Activated B cell treated with CpG ODN at 0.5 μM for 24 hours (primary cell): ENCODE measurements around the gene B4GAT1. TPM values are rescaled to one million over a fixed set of nuclear protein-coding genes. Genes with fewer than 3 reads are reported as not detected.

ENCODE experiments used
- ATAC-seq: fragments of 200-7000 bp; cut with Tn5 transposase; one replicate; pipeline ENCODE4 v1.10.0; 2021; ENCODE audit warnings: low read depth, mild to moderate bottlenecking, moderate library complexity
- CTCF ChIA-PET: fragments of 350-600 bp; sonication (Branson Sonifier 250); formaldehyde crosslinking; loops from one replicate; lab custom pipeline; 2021; ENCODE audit warnings: antibody characterized with exemption; lab: Charles Lee
- POLR2A ChIA-PET: fragments of 350-600 bp; sonication (Branson Sonifier 250); formaldehyde crosslinking; loops from one replicate; lab custom pipeline; 2021; ENCODE audit warnings: antibody characterized with exemption; lab: Charles Lee
- DNase-seq: peaks from one replicate; pipeline ENCODE4 v3.0.0; 2022
- H3K27ac Mint-ChIP-seq: one replicate; pipeline ENCODE4 v1.8.0; 2020; ENCODE audit warnings: mixed read lengths
- H3K27me3 Mint-ChIP-seq: one replicate; pipeline ENCODE4 v1.8.0; 2021; ENCODE audit warnings: mixed read lengths
- H3K36me3 Mint-ChIP-seq: one replicate; pipeline ENCODE4 v1.8.0; 2021; ENCODE audit warnings: low read depth, mixed read lengths
- H3K4me1 Mint-ChIP-seq: one replicate; pipeline ENCODE4 v1.8.0; 2021; ENCODE audit warnings: mixed read lengths
- H3K4me3 Mint-ChIP-seq: one replicate; pipeline ENCODE4 v1.8.0; 2020; ENCODE audit warnings: mild to moderate bottlenecking, mixed read lengths
- H3K9me3 Mint-ChIP-seq: one replicate; pipeline ENCODE4 v1.8.0; 2020; ENCODE audit warnings: mixed read lengths
- CTCF ChIP-seq: fragments of 200-600 bp; IDR thresholded peaks from one replicate; pipeline ENCODE4 v1.8.0; 2022; ENCODE audit warnings: antibody characterized with exemption, mild to moderate bottlenecking
- intact Hi-C: fragments of 100-400 bp; cut with micrococcal nuclease; formaldehyde crosslinking; loops from one replicate; pipeline ENCODE4 v1.15.1; 2024
- total RNA-seq: library from RNA; stranded (reverse); gene quantifications from 2 replicates; pipeline ENCODE4 v1.2.3, GENCODE V29; 2022

B4GAT1 gene
- total RNA-seq, 1 donor from 2014 or later: 1.9 TPM

GRCh38 chr11:66371627-66372415 lies 24.4 kb upstream of the B4GAT1 start, which contains the start of gene SLC29A2:
Gene SLC29A2 (minus strand): TSS chr11:66371760. CDS start chr11:66371591, 169 bp downstream.
- intact Hi-C loops: loop anchor here (1.0 to 5.0 kb wide), 6 partner anchors 14 to 585 kb away; partner anchors contain the start of genes PC and PELI3
- no peak for TF ChIP-seq CTCF
- H3K4me1 Mint-ChIP-seq: peaks cover 15% of the 10 kb centered on the region
- peak within 1 kb of the TSS; percentile 90 for H3K4me3 Mint-ChIP-seq
- peak; percentile 78 for DNase-seq
- H3K27me3 Mint-ChIP-seq: no peaks in the 10 kb centered on the region
- no peaks in the 10 kb centered on the region for H3K9me3 Mint-ChIP-seq
- peak; percentile 87 for ATAC-seq
- ChIA-PET POLR2A (interaction anchor here (0.6 to 3.2 kb wide), 20 partner anchors 8 to 980 kb away, joined by 3 to 34 read pairs (median 4); partner anchors contain the start of genes ACTN3, B4GAT1, BRMS1 and CD248), CTCF (interaction anchor here (0.8 to 4.2 kb wide), 5 partner anchors 12 to 67 kb away, joined by 3 to 31 read pairs (median 4); partner anchors contain the start of gene MRPL11)
- H3K36me3 Mint-ChIP-seq: peaks cover 5% of the 10 kb centered on the region
- peak within 1 kb of the TSS; percentile 94 for H3K27ac Mint-ChIP-seq

- peak overlapping the region; percentile 53 for H3K4me3 Mint-ChIP-seq
- ATAC-seq (no peak), DNase-seq (no peak)
- intact Hi-C loops: no loop called here
- H3K4me1 Mint-ChIP-seq: peaks cover 15% of the 10 kb centered on the region
- TF ChIP-seq CTCF: no peak
- POLR2A ChIA-PET: interaction anchor here (3.2 kb wide), 1 partner anchor 57 kb away, joined by 24 read pairs; no protein-coding TSS in a partner anchor
- H3K36me3 Mint-ChIP-seq: peaks cover 5% of the 10 kb centered on the region
- CTCF ChIA-PET: interaction anchor here (0.9 to 1.0 kb wide), 2 partner anchors 17 to 20 kb away, joined by 3 read pairs; no protein-coding TSS in a partner anchor
- peak overlapping the region; percentile 57 for H3K27ac Mint-ChIP-seq
- no peaks in the 10 kb centered on the region for H3K27me3 Mint-ChIP-seq
- H3K9me3 Mint-ChIP-seq: no peaks in the 10 kb centered on the region
These were observed 21.9 kb upstream of the B4GAT1 start for GRCh38 chr11:66369073-66369894.

- TF ChIP-seq CTCF: no peak
- DNase-seq: no peak
- intact Hi-C loops: no loop called here
- Mint-ChIP-seq H3K27ac (no peak overlapping the region), H3K9me3 (no peaks in the 10 kb centered on the region), H3K4me3 (no peak overlapping the region), H3K36me3 (peaks cover 5% of the 10 kb centered on the region), H3K4me1 (peaks cover 15% of the 10 kb centered on the region), H3K27me3 (no peaks in the 10 kb centered on the region)
- no peak for ATAC-seq
- CTCF ChIA-PET: interaction anchor here (1.0 kb wide), 1 partner anchor 21 kb away, joined by 3 read pairs; no protein-coding TSS in a partner anchor
- POLR2A ChIA-PET: no interaction called here
These were observed 21.1 kb upstream of the B4GAT1 start for GRCh38 chr11:66368484-66368883.

DNA sequence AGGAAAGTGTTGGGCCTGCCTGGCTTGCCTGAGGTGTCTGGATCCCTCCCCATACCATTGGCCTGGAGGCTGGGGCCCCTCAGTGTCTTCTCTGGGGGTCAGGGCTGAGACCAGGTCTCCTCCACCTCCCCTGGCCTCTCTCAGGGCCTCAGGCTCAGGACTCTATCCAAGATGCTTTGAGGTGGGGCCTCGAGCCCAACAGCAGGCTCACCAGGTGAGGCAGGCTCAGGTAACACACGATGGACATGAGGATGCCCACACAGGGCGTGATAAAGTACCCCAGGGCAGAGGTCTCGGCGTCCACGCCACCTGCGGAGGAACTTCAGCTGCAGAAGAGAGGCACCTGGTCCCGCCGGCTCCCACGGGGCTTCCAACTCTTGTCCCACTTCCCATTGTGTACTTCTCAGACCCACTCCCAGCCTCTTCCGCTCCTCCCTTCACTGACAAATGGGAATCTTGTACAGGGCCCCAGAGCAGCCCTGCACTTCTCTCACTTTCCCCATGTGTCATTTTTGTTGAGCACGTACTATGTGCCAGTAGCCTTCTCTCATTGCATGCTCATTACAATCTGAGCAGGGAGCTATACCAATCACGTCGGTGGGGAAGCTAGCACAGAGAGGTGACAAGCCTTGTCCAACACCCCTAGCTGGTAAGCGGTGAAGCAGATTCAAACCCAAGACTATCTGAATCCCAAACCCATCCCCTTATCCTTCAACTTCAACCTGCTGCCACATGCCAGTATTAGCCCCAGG lies 20.3 kb upstream of the B4GAT1 start:
- ChIA-PET CTCF (interaction anchor here (1.0 kb wide), 1 partner anchor 21 kb away, joined by 3 read pairs; no protein-coding TSS in a partner anchor), POLR2A (no interaction called here)
- H3K4me3 Mint-ChIP-seq: no peak overlapping the region
- ATAC-seq (no peak), DNase-seq (no peak)
- no peak for TF ChIP-seq CTCF
- H3K36me3 Mint-ChIP-seq: peaks cover 5% of the 10 kb centered on the region
- no peaks in the 10 kb centered on the region for H3K9me3 Mint-ChIP-seq
- peaks cover 14% of the 10 kb centered on the region for H3K4me1 Mint-ChIP-seq
- no peaks in the 10 kb centered on the region for H3K27me3 Mint-ChIP-seq
- intact Hi-C loops: no loop called here
- H3K27ac Mint-ChIP-seq: no peak overlapping the region
